Sigmoid colon (tissue), 4 donors: ENCODE results near the gene SH3PXD2B.

Source experiments
- POLR2A ChIP-seq, 2 donors: fragments of 450-650 bp; IDR thresholded peaks; one replicate each; pipeline ENCODE4 v1.6.1; 2016; ENCODE audit warnings: antibody characterized with exemption in 2 of 2, mild to moderate bottlenecking in 2 of 2, moderate library complexity in 2 of 2
- POLR2AphosphoS5 ChIP-seq, 4 donors: sonication (generic); formaldehyde crosslinking; IDR thresholded peaks; one replicate each; pipeline ENCODE4 v1.6.1; 2017; ENCODE audit warnings: antibody characterized with exemption in 4 of 4
- TF ChIP-seq, protein P1 (sequence below), 4 experiments: fragments of 450-650 bp in 3 of 4; fragments of 200-600 bp in 1 of 4; IDR thresholded peaks; one replicate each; pipeline ENCODE4 v1.5.1; 2016 to 2019; ENCODE audit warnings: antibody characterized with exemption in 4 of 4, mild to moderate bottlenecking in 3 of 4, moderate library complexity in 2 of 4

DNA sequence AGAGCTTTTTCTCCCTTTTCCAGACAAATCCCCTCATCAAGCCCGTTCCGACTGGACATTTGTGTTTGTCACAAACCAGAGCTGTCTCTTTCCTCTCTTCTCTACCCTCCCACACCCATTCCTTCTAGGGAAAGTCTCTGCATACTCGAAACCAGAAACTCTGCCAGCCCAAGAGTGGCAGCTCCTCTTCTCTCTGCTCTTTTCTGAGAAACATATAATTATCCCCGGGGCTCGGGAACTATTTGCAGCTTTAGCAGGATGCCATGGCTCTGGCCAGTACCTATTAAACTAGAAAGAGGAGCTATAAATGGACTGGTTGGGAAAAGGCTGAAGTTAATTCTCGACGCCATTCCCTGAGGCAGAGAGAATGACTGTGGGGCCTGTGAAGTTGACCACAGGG lies 82.6 kb downstream of the SH3PXD2B start:
- no peak for TF ChIP-seq POLR2AphosphoS5 (IDR thresholded peaks at IDR 0.05)
- TF ChIP-seq, protein P1, sequence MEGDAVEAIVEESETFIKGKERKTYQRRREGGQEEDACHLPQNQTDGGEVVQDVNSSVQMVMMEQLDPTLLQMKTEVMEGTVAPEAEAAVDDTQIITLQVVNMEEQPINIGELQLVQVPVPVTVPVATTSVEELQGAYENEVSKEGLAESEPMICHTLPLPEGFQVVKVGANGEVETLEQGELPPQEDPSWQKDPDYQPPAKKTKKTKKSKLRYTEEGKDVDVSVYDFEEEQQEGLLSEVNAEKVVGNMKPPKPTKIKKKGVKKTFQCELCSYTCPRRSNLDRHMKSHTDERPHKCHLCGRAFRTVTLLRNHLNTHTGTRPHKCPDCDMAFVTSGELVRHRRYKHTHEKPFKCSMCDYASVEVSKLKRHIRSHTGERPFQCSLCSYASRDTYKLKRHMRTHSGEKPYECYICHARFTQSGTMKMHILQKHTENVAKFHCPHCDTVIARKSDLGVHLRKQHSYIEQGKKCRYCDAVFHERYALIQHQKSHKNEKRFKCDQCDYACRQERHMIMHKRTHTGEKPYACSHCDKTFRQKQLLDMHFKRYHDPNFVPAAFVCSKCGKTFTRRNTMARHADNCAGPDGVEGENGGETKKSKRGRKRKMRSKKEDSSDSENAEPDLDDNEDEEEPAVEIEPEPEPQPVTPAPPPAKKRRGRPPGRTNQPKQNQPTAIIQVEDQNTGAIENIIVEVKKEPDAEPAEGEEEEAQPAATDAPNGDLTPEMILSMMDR (IDR thresholded peaks at IDR 0.05) = no peak
- TF ChIP-seq POLR2A (IDR thresholded peaks at IDR 0.05) = no peak
